Lower leg skin (tissue), 3 donors: ENCODE data around the gene DRD4.

ENCODE experiments used
- CTCF ChIP-seq, 3 donors: fragments of 450-650 bp; IDR thresholded peaks; one replicate each; pipeline ENCODE4 v1.5.1; 2016; ENCODE audit warnings: antibody characterized with exemption in 3 of 3, mild to moderate bottlenecking in 3 of 3, moderate library complexity in 2 of 3
- POLR2A ChIP-seq, 2 donors: fragments of 450-650 bp; IDR thresholded peaks; one replicate each; pipeline ENCODE4 v1.6.1; 2016 to 2017; ENCODE audit warnings: antibody characterized with exemption in 2 of 2, mild to moderate bottlenecking in 1 of 2, moderate library complexity in 1 of 2

- TF ChIP-seq CTCF (IDR thresholded peaks at IDR 0.05) (no peak), POLR2A (IDR thresholded peaks at IDR 0.05) (no peak)
Observed at GRCh38 chr11:650482-650881, 13.4 kb downstream of the DRD4 start.
